Renal cortex interstitium (tissue), 11 donors: ENCODE data around the gene EFCAB8. TPM values are rescaled to one million over a fixed set of nuclear protein-coding genes. Genes with fewer than 3 reads are reported as not detected.
"Not testable (repeated sequence)": the region's sequence is repeated elsewhere in the genome, so short reads cannot be mapped to it uniquely, and the experiment has no call there.

Experiments
- DNase-seq, 11 donors: peaks; one replicate each; pipeline ENCODE4 v3.0.0-alpha.2; 2013; ENCODE audit warnings: low read depth in 9 of 11, low spot score in 4 of 11; ENCODE audit errors: extremely low read depth in 1 of 11
- polyA plus RNA-seq, 3 donors: library from polyadenylated mRNA; unstranded; fragments of 120-200 nt; gene quantifications; one replicate each; pipeline ENCODE4 v1.2.1, GENCODE V29; 2013; ENCODE audit not compliant: insufficient read length in 3 of 3

The EFCAB8 gene
- polyA plus RNA-seq, 3 donors: 0.04 to 0.09 TPM; not detected in 1

GRCh38 chr20:32880635-32881034, 21.9 kb downstream of the EFCAB8 start:
- no peak for DNase-seq

DNA sequence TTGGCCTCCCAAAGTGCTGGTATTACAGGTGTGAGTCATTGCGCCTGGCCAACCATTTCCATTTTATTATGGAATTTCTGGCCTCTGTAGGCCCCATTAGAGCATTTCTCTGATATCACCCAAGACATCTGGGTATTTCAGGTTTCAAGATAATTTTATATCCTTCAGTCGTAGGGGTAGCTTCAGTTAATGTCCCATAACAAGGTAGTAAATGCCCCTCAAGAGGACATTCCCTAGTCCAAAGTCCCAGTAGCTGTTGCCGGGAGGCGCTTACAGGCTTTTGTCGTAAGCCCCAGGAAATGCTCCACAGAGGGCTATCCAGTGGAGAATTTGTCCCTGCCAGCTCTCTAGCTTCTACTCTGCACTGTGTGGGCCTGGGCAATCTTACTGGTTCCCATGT, 24.4 kb downstream of the EFCAB8 start:
- no peak for DNase-seq

DNA sequence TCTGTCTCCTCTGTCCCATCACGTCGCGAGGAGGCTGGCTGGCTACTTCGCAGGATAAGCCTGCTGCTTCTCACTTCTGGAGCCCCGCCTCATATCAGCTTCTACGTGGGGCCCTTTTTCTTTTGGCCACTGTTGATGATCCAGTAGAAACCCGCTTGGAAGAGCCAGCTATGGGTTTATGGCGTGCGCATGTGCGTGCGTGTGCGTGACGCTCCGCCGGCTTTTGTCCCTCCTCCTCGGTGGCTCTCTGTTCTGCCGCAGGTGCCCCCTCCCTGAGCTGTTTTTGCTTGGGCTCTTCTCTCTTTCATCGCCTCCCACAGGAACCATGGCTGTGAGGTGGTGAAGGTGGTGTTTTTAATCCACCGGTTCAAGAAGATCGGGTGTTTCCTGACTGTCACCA, 26.5 kb downstream of the EFCAB8 start:
- no peak for DNase-seq

DNA sequence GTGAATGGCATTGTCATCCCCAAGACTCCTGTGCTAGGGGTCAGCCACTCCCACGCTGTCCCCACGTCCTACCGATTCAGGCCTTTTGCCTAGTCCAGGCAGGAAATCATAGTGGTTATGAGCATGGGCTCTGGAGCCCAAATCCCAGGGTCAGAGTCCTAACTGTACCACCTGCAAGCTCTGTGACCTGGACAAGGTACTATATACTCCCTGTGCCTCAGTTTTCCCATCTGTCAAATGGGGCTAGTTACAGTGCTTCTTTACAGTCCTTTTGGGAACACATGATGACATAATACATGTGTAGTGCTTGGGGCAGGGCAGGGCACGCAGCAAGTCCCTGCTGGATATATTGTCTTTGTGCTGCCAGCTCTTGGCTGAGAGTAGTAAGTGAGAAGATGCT, 27.2 kb downstream of the EFCAB8 start:
- DNase-seq: no peak

- DNase-seq: no peak
Measured at GRCh38 chr20:32886652-32887051, 27.9 kb downstream of the EFCAB8 start.

GRCh38 chr20:32887492-32887891, 28.8 kb downstream of the EFCAB8 start:
- DNase-seq: no peak

DNA sequence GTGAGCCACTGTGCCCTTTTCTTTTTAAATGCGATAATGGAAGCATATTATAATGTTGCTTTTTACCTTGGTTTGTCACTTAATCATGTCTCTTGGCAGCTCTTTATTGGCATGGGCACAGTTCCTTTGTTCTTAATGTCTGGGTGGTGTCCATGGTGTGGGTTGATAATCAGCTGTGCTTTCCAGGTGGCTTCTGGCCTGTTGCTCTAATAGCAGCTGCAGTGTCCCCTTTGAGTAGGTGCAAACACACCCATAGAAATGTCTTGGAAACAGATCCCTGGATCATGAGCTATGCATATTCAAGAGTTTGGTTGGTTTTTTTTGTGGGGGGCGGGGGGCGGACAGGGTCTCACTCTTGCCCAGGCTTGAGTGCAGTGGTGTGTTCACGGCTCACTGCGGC, 29.9 kb downstream of the EFCAB8 start:
- no peak for DNase-seq

- no peak for DNase-seq
Measured at GRCh38 chr20:32889281-32889680, 30.6 kb downstream of the EFCAB8 start.

DNA sequence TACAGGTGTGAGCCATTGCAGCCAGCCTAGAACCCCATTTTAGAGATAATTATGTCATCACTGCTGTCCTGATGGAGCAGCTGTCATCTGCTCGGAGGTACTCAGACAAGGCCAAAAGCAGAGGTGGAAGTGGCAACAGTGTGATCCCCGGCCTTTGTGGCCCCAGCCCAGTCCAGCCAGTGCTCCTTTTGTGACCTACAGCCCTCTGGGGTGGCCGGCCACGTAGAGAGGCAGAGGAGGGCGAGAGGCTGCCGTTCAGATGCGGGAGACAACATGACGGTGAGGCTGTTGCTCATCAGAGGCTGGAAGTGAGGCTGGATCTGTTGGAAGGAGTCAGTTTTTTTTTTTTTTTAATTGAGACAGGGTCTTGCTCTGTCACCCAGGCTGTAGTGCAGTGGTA, 32.8 kb downstream of the EFCAB8 start:
- DNase-seq: no peak

DNA sequence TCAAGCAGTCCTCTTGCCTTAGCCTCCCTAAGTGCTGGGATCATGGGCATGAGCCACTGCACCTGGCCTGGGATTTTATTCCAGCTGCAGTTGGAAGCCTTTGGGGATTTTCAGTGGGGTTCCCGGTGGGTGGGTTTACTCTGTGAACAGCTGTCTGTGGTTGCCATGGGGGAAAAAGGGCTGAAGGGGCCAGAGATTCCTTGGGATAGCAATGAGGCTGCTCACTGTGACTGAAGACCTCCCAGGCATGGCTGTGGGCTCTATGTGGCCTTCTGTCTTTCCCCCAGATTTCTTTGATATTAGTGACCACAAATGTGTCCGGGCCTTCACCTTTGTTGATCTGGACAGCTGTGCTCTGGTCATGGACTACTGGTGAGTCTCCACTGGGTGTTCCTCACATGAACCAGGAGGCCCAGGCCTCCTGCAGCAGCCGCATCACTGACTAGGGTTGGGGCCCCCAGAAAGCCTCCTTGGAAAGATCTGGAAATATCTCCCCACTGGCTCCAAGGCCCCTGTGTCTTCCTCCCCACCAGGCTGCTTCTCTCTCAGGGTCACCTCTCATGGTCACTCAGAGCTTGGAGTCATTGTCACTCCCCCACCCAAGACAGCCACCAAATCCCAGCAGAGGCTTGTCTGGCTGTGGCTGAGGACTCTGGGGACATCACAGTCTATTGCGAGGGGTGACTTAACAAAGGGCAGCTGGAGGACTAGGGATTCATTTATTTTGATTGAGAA, 33.4 kb downstream of the EFCAB8 start:
- no peak for DNase-seq

DNA sequence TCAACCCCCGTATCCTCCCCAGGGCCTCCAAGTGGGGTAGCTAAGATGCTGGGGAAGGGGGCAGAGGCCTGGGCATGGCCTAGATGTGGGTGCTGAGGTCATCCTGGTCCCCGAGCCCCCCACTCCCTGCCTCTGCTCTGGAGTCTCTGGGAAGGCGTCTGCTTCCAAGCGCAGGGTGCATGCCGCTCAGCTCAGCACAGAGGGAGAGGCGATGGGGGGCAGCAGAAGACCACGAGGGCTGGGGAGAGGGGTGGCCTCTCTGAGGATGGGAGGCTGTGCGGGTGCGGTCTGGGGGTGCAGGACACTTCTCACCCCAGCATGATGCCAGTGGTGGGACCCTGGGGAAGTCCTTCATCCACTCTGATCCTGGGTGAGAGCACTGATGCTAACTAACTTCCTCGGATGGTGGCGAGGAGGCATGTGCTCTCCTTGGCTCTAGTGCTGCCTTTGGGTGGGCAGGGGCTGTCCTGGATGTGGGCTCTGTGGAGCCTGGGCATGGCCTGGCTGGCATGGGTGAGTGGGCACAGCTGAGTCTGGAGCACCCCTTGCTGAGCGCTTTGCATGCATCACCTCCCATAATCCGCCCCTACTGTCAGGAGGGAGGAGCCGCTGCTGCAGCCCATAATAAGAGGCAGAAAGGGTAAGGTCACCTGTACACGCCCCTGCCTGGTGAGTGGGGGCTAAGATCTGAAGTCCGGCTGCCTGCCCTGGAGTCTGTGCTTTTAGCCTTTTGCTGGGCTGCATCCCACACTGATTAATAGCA, 34.7 kb downstream of the EFCAB8 start:
- DNase-seq: peak in 2 of 11 donors; percentile 21 to 25

DNA sequence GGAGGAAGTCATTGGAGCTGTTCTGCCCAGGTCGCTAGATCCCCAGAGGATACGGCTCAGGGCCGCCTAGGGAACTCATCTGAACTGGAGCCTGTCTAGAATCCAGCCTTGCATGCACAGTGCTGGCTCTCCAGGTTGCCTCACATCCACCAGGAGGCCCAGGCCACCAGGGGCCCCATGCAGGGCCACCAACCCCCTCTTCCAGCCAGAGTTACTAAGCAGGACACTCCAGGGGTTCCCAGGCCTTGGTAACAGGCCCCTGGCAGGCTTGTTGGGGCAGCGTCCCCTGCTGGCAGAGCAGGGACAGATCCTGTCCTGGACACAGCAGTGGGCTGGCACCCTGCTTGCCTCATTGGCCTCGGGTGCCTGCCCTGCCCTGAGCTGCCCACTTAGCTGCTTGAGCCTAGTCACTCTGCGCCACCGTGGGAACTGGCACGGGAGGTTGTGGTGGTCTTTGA, 35.3 kb downstream of the EFCAB8 start:
- no peak for DNase-seq

DNA sequence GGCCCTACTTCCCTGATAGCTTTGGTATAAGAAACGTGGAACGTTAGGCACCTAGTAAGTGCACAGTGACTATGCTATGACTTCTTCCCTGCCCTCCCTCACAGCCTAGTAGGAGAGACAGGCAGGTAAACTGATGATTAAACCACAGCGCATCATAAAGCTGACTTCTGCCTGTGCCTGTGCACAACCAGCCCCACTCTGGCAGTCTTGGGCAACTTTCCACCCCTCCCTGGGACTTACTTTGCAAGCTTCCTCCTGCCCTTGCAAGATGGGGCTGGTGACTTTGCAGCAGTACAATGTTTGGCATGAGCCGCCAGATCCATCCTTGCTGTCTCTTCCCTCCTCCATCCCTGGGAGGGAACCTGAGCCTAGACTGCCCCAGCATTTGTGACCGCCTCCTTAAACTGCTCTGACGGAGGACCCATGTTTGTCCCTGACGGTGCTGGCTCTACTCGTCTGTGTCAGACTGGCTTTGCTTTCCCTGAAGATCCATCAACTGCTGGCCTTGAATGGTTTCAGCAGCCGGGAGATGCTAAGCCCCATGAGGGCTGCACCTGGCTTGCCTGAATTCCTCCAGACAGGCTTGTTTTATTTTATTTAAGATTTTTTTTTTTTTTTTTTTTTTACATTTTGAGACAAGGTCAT, 36.1 kb downstream of the EFCAB8 start:
- no peak for DNase-seq

- no peak for DNase-seq
Measured at GRCh38 chr20:32896521-32897280, 38.0 kb downstream of the EFCAB8 start.

GRCh38 chr20:32898729-32899128, 40.0 kb downstream of the EFCAB8 start:
- DNase-seq: no peak

GRCh38 chr20:32902456-32903420, 44.0 kb downstream of the EFCAB8 start:
- DNase-seq: no peak

- DNase-seq: no peak
Measured at GRCh38 chr20:32903666-32904175, 45.0 kb downstream of the EFCAB8 start.

DNA sequence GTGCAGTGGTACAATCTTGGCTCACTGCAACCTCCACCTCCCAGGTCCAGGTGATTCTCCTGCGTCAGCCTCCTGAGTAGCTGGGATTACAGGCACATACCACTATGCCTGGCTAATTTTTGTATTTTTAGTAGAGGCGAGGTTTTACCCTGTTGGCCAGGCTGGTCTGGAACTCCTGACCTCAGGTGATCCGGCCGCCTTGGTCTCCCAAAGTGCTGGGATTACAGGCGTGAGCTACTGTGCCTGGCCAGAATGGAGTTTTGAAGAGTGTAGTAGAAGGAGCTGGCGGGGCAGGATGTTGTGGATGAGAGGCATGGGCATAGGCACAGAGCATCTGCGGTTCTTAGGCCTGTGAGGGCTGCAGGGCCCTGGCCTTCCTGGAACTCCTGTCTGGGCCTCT, 46.0 kb downstream of the EFCAB8 start:
- DNase-seq: not testable (repeated sequence)
